NCI-H510A treated with DMSO at 0.1 percent for 48 hours (cell line): ENCODE measurements around the gene SLC35G6.
"Not testable (repeated sequence)": the region's sequence is repeated elsewhere in the genome, so short reads cannot be mapped to it uniquely, and the experiment has no call there.

Experiments
- DNase-seq: peaks from one replicate; lab custom pipeline; 2025; lab: John Stamatoyannopoulos, UW

Gene SLC35G6

GRCh38 chr17:7479213-7480088 is 1.8 kb upstream of the SLC35G6 start, which contains the start of gene ZBTB4:
Gene ZBTB4 (minus strand): TSS chr17:7479631. CDS start chr17:7466801, 12,830 bp downstream.
- no peak for DNase-seq

DNA sequence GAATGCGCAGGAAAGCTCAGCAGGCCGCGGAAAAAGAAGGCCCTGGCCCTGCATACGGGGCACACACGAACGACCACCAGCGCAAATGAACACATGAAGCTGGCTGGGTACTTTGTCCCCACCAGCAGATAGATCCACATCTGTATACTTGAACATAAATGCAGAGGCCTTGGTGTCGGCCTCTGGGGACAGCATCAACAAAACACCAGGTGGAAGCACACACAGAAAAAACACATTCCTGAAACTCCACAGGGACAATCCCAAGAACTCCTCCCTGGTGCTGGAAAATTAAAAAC is 1.2 kb upstream of the SLC35G6 start:
- DNase-seq, result no peak

GRCh38 chr17:7481842-7482741 is 846 bp downstream of the SLC35G6 start:
- not testable (repeated sequence) for DNase-seq

DNA sequence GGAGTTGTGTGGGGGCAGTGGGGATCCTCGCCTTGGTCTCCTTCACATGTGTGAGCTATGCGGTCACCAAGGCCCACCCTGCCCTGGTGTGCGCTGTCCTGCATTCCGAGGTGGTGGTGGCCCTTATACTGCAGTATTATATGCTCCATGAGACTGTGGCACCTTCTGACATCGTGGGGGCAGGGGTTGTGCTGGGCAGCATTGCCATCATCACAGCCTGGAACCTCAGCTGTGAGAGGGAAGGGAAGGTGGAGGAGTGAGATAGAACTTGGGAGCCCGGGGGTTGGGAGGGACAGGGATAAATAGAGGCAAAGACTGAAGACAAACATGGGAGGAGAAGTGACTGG is 1.5 kb downstream of the SLC35G6 start:
- not testable (repeated sequence) for DNase-seq

DNA sequence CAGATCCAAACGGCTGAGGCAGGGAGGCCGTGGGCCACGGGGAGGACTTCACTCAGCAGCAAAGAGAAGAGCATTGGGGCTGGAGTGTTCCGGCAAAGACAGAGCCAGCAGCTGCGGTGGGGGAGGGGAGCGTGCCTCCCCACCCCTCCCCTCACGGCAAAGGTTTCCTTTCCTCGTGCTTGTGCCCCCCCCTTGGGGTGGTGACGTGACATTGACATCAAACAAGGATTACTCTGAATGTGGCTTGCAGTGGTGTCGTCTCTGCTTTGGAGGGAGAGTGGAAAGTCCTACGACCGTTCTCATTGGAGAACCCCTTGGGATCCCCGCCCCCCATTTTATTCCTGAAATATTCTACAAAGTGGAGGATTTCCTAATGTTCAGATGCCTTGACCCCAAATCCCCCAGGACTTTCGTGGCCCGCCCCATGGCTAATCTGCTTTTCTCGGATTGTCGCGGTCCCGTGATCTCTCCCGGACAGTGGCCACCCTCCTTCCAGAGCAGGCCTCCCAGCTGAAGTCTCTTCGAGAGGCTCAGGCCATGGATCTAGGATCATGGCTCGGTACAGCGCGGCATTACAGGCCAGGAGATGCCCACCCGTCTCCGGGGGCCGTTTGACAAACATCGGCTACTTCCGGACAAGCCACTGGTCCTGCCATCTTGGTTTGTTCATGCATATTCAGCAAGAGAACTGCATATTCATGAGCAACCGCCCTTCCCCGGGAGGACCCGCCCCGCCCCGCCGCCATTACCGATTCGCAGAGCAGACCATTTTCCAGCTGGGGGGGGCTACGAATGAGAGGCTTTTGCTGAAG is 2.2 kb downstream of the SLC35G6 start:
- peak; percentile 97 for DNase-seq

DNA sequence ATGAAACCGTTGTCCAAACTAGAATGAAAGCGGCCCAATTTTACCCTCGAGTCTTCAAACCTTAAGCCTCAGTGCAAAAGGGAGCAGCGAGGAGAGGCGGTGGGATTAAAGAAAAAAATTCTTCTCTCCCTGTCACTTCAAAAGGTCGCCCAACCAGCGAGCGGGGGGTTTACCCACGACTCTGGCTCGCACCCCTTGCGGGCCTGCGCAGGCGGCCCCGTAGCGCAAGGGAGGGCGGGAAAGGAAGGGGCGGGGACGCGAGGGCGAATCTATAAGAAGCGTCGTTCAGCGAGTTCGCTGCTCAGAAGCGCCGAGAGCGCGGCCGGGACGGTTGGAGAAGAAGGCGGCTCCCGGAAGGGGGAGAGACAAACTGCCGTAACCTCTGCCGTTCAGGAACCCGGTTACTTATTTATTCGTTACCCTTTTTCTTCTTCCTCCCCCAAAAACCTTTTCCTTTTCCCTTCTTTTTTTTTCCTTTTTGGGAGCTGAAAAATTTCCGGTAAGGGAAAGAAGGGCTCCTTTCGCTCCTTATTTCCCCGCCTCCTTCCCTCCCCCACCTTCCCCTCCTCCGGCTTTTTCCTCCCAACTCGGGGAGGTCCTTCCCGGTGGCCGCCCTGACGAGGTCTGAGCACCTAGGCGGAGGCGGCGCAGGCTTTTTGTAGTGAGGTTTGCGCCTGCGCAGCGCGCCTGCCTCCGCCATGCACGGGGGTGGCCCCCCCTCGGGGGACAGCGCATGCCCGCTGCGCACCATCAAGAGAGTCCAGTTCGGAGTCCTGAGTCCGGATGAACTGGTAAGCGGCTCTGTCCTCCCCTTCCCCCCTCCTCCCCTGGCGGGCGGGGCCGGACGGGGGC is 3.0 kb downstream of the SLC35G6 start, which contains the start of gene POLR2A:
TSS of gene POLR2A (plus strand) at position 300 of the 852 bp plus-strand sequence.
- DNase-seq, result peak; percentile 97

GRCh38 chr17:7484919-7485377 is 3.7 kb downstream of the SLC35G6 start:
- no peak for DNase-seq

DNA sequence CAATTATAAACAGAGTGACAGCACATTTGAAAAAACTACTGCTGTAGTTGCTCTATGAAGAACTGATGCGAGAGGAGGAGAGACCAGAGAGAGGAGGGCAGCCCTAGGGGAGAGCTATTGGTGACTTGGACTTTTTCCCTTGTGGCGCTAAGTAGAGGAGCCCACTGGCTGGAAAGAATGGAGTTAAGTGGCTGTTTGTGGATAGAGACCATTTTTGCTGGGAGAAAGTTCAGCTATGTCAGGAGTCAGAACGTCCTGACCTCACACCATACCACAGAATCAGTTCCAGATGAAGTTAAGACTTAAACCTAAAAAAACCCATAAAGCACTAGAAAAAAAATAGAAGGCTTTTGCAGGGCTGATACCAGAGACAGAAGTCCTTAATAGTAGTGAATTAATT is 4.9 kb downstream of the SLC35G6 start:
- DNase-seq, result no peak

GRCh38 chr17:7490144-7490543 is 8.9 kb downstream of the SLC35G6 start:
- no peak for DNase-seq

- DNase-seq, result no peak
These were observed 10.3 kb downstream of the SLC35G6 start for GRCh38 chr17:7491583-7491982.

GRCh38 chr17:7493941-7494340 is 12.7 kb downstream of the SLC35G6 start:
- DNase-seq, result no peak

- DNase-seq, result no peak
These were observed 14.7 kb downstream of the SLC35G6 start for GRCh38 chr17:7495906-7496434.

DNA sequence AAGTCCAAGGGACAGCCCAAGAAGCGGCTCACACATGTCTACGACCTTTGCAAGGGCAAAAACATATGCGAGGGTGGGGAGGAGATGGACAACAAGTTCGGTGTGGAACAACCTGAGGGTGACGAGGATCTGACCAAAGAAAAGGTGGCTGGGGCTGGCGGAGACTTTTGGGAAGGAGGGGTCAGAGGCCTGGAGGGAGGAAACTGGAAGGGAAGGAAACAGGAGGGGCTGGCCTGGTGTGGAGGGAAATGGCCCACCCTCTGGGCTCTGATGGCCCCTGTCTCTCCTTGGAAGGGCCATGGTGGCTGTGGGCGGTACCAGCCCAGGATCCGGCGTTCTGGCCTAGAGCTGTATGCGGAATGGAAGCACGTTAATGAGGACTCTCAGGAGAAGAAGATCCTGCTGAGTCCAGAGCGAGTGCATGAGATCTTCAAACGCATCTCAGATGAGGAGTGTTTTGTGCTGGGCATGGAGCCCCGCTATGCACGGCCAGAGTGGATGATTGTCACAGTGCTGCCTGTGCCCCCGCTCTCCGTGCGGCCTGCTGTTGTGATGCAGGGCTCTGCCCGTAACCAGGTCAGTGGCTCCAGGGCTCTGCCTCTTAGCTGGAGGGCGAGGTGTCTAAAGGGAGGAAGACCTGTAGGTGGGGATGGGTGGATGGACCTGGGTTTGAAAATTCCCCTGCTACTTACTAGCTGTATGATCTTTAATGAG is 15.4 kb downstream of the SLC35G6 start:
- DNase-seq, result no peak

DNA sequence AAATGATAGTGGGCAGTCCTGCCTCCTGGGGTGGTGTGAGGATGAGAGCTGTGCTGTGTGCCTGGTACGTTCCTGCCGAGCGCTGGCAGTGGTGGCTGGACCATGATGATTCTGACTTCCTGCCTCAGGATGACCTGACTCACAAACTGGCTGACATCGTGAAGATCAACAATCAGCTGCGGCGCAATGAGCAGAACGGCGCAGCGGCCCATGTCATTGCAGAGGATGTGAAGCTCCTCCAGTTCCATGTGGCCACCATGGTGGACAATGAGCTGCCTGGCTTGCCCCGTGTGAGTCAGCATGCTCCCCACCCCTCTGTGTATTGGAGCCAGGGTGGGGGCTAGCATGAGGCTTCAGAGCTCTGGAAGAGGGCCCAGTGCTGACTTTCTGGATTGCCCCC is 16.0 kb downstream of the SLC35G6 start:
- DNase-seq, result no peak

- DNase-seq, result no peak
These were observed 16.4 kb downstream of the SLC35G6 start for GRCh38 chr17:7497636-7498035.

DNA sequence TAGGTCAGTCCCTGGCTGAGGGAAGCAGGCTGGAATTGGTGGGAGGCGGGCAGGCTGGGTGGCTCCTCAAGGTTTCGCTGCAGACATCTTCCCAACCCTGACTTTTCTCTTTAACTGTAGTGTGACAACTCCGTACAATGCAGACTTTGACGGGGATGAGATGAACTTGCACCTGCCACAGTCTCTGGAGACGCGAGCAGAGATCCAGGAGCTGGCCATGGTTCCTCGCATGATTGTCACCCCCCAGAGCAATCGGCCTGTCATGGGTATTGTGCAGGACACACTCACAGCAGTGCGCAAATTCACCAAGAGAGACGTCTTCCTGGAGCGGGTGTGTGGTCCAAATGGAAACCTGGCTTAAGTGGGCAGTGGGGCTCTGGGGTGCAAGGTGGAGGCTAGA is 17.9 kb downstream of the SLC35G6 start:
- no peak for DNase-seq

GRCh38 chr17:7501729-7502128 is 20.5 kb downstream of the SLC35G6 start:
- DNase-seq, result no peak

DNA sequence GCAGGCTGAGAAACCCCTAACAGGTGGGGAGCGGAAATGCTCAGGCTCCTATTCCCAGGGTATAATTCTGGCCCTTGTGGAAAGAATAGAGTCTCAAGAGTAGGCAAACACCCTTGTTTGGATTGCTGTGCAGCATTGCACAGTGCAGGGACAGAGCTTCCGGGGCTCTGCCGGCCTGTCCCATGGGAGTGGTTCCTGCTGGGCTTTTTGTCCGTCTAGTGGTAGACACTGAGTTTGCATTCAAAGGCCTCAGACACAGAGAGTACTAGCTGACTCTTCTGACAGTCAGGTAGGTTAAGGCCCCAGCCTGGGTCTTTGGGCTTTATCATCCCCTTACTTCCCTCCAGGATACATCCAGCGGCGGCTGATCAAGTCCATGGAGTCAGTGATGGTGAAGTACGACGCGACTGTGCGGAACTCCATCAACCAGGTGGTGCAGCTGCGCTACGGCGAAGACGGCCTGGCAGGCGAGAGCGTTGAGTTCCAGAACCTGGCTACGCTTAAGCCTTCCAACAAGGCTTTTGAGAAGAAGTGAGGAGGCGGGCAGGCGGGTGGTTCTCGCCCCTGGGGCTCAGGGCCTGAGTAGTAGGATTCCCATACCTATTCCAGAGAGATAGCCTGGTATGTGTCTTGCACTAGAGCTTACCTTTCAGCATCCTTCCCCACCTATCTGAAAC is 21.1 kb downstream of the SLC35G6 start:
- DNase-seq, result no peak

DNA sequence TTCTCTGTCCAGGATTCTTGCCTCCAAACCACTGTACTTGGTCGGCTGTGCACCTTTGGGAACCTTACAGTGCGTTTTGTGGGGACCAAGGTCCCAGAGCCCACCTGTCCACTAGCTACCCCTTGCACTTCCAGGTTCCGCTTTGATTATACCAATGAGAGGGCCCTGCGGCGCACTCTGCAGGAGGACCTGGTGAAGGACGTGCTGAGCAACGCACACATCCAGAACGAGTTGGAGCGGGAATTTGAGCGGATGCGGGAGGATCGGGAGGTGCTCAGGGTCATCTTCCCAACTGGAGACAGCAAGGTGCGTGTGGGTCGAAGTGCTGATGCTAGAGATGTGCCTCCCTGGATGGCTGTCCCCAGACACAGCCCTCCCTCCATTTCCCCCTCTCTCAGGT is 21.7 kb downstream of the SLC35G6 start:
- DNase-seq, result no peak

GRCh38 chr17:7503521-7503920 is 22.3 kb downstream of the SLC35G6 start:
- DNase-seq, result no peak
